HEK293T (cell line): ENCODE results near the gene POLR1B.

Source experiments
- ARNT ChIP-seq: fragments of 450-650 bp; IDR thresholded peaks from 2 replicates; pipeline ENCODE4 v1.6.1; 2017; ENCODE audit warnings: mild to moderate bottlenecking
- BHLHE40 ChIP-seq: fragments of 450-650 bp; IDR thresholded peaks from 2 replicates; pipeline ENCODE4 v1.6.1; 2016; ENCODE audit warnings: mild to moderate bottlenecking, moderate library complexity, borderline replicate concordance
- CTBP1 ChIP-seq: fragments of 450-650 bp; IDR thresholded peaks from 2 replicates; pipeline ENCODE4 v1.6.1; 2016; ENCODE audit warnings: borderline replicate concordance
- ELF4 ChIP-seq: fragments of 450-650 bp; IDR thresholded peaks from 2 replicates; pipeline ENCODE4 v1.6.1; 2017; ENCODE audit warnings: antibody characterized with exemption
- FOXA1 ChIP-seq: fragments of 450-650 bp; IDR thresholded peaks from 2 replicates; pipeline ENCODE4 v1.6.1; 2016; ENCODE audit warnings: mild to moderate bottlenecking
- FOXK2 ChIP-seq: fragments of 450-650 bp; IDR thresholded peaks from 2 replicates; pipeline ENCODE4 v1.6.1; 2016; ENCODE audit warnings: mild to moderate bottlenecking
- FOXM1 ChIP-seq: fragments of 450-650 bp; IDR thresholded peaks from 2 replicates; pipeline ENCODE4 v1.6.1; 2017; ENCODE audit warnings: mild to moderate bottlenecking, borderline replicate concordance
- HDGF ChIP-seq: fragments of 450-650 bp; IDR thresholded peaks from 2 replicates; pipeline ENCODE4 v1.6.1; 2017; ENCODE audit warnings: antibody characterized with exemption, borderline replicate concordance
- LEF1 ChIP-seq: fragments of 450-650 bp; IDR thresholded peaks from 2 replicates; pipeline ENCODE4 v1.6.1; 2017; ENCODE audit warnings: mild to moderate bottlenecking, borderline replicate concordance
- PKNOX1 ChIP-seq: fragments of 450-650 bp; IDR thresholded peaks from 2 replicates; pipeline ENCODE4 v1.6.1; 2016
- SP1 ChIP-seq: fragments of 450-650 bp; IDR thresholded peaks from 2 replicates; pipeline ENCODE4 v1.6.1; 2017
- SUZ12 ChIP-seq: fragments of 450-650 bp; IDR thresholded peaks from 2 replicates; pipeline ENCODE4 v1.6.1; 2016; ENCODE audit warnings: mild to moderate bottlenecking
- TARDBP ChIP-seq: fragments of 450-650 bp; IDR thresholded peaks from 2 replicates; pipeline ENCODE4 v1.6.1; 2016

DNA sequence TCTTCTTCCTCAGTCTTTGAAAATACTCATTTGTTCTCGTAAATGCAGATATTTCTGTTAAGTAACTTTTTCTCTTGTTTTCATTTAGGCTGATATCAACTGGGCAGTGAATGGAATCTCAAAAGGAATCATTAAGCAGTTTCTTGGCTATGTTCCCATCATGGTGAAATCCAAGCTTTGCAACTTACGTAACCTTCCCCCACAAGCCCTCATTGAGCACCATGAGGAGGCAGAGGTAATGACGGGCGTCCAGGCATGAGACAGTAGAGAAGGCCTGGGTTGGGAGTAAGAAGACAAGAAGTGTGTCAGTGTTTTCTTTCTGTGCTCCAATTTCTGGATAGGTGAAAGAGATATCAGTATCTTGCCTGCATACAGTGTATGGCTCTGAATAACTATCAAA lies 5.1 kb downstream of the POLR1B start:
- TF ChIP-seq SP1 (no peak), TARDBP (no peak), SUZ12 (no peak), HDGF (no peak), BHLHE40 (no peak), ELF4 (no peak), PKNOX1 (no peak), CTBP1 (no peak), FOXM1 (no peak), FOXK2 (no peak), FOXA1 (no peak), LEF1 (no peak), ARNT (no peak)
